Type B pancreatic cell (in vitro differentiated cells): Measurements from ENCODE around the gene NPY4R. TPM values are rescaled to one million over a fixed set of nuclear protein-coding genes. Genes with fewer than 3 reads are reported as not detected.
"Not testable (repeated sequence)": the region's sequence is repeated elsewhere in the genome, so short reads cannot be mapped to it uniquely, and the experiment has no call there.

Experiments
- DNase-seq: peaks from one replicate; pipeline ENCODE4 v3.0.0; 2021; ENCODE audit warnings: mixed read lengths; ENCODE audit not compliant: unreplicated experiment; ENCODE audit errors: extremely low spot score
- H3K27ac Mint-ChIP-seq: 2 replicates; pipeline ENCODE4 v1.8.0; 2021; ENCODE audit warnings: mild to moderate bottlenecking, mixed read lengths
- H3K27me3 Mint-ChIP-seq: 2 replicates; pipeline ENCODE4 v1.8.0; 2021; ENCODE audit warnings: mixed read lengths
- H3K36me3 Mint-ChIP-seq: 2 replicates; pipeline ENCODE4 v1.8.0; 2021; ENCODE audit warnings: mixed read lengths
- H3K4me1 Mint-ChIP-seq: one replicate; pipeline ENCODE4 v1.8.0; 2021; ENCODE audit warnings: mixed read lengths; ENCODE audit not compliant: unreplicated experiment
- H3K4me3 Mint-ChIP-seq: 2 replicates; pipeline ENCODE4 v1.8.0; 2021; ENCODE audit warnings: mild to moderate bottlenecking, mixed read lengths
- H3K9me3 Mint-ChIP-seq: 2 replicates; pipeline ENCODE4 v1.8.0; 2021; ENCODE audit warnings: mixed read lengths
- long read RNA-seq: library from polyadenylated mRNA; unstranded; transcript quantifications from one replicate; pipeline ENCODE4 v2.0.0, GENCODE V29; 2020
- total RNA-seq: library from RNA; stranded (reverse); gene quantifications from 2 replicates; pipeline ENCODE4 v1.2.1, GENCODE V29; 2021; ENCODE audit warnings: low replicate concordance
- TF ChIP-seq, protein P1 (sequence below): fragments of 200-600 bp; sonication (generic); conservative IDR thresholded peaks from 2 replicates; pipeline ENCODE4 v1.5.0; 2021; ENCODE audit warnings: antibody characterized with exemption, mild to moderate bottlenecking

Gene NPY4R
- 0.24 and 0.43 TPM in 2 replicates for total RNA-seq
- long read RNA-seq = 0 reads

DNA sequence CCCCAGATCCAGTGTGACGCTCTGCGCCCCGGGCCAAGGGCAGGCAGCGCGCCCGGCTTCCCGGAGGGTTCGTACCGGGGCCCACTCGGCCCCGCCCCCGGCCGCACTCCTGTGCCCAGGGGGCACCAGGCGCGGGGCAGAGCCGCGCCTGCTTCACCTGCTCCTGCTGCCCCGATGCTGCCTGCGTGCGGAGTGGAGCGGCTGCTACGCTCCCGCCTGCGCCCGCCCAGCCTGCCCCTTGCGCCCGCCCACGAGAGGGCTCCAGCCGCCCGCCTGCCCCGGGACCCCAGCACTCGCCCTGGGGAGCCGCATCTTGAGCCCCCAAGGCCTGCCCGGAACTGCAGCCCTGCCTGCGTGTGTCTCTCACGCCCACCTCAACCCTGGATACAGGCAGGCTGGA, at the start of gene NPY4R:
TSS of gene NPY4R (minus strand) at position 194 of the 400 bp plus-strand sequence. CDS start 3,323 bp downstream, outside the sequence.
- H3K27ac Mint-ChIP-seq = not testable (repeated sequence)

GRCh38 chr10:46515366-46515765, 49.6 kb upstream of the NPY4R start:
- no peaks in the 10 kb centered on the region for H3K36me3 Mint-ChIP-seq
- H3K9me3 Mint-ChIP-seq = no peaks in the 10 kb centered on the region
- H3K27ac Mint-ChIP-seq = no peak overlapping the region
- no peak overlapping the region for H3K4me3 Mint-ChIP-seq
- TF ChIP-seq, protein P1, sequence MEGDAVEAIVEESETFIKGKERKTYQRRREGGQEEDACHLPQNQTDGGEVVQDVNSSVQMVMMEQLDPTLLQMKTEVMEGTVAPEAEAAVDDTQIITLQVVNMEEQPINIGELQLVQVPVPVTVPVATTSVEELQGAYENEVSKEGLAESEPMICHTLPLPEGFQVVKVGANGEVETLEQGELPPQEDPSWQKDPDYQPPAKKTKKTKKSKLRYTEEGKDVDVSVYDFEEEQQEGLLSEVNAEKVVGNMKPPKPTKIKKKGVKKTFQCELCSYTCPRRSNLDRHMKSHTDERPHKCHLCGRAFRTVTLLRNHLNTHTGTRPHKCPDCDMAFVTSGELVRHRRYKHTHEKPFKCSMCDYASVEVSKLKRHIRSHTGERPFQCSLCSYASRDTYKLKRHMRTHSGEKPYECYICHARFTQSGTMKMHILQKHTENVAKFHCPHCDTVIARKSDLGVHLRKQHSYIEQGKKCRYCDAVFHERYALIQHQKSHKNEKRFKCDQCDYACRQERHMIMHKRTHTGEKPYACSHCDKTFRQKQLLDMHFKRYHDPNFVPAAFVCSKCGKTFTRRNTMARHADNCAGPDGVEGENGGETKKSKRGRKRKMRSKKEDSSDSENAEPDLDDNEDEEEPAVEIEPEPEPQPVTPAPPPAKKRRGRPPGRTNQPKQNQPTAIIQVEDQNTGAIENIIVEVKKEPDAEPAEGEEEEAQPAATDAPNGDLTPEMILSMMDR = no peak
- H3K27me3 Mint-ChIP-seq = no peaks in the 10 kb centered on the region
- DNase-seq = no peak
- H3K4me1 Mint-ChIP-seq = no peaks in the 10 kb centered on the region

More for the DNA sequence above, at the start of gene NPY4R:
- H3K36me3 Mint-ChIP-seq, H3K4me1 Mint-ChIP-seq, H3K9me3 Mint-ChIP-seq, H3K27me3 Mint-ChIP-seq, DNase-seq, H3K4me3 Mint-ChIP-seq: not testable (repeated sequence)

DNA sequence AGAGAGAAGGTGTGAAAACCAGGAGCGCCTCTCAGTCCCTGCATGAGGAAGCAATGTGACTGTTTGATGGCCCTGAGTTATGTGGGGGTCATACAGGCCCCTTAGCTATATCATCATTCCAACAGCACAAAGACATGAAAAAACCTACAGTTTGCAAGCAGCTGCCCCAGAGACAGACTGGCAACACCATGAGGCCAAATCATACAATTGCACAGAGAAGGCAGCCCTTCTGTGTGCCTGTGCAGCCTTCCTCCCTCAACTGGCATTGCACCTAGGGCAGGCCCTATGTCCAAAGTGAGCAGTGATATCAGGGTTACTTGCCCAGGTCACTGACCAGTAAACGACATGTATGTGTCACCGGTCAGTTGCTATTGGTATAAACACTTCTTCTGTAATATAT, 49.1 kb upstream of the NPY4R start:
- no peak for DNase-seq
- Mint-ChIP-seq H3K27me3 (no peaks in the 10 kb centered on the region), H3K27ac (no peak overlapping the region), H3K4me3 (no peak overlapping the region), H3K36me3 (no peaks in the 10 kb centered on the region), H3K4me1 (no peaks in the 10 kb centered on the region), H3K9me3 (no peaks in the 10 kb centered on the region)
- TF ChIP-seq, protein P1 = no peak

DNA sequence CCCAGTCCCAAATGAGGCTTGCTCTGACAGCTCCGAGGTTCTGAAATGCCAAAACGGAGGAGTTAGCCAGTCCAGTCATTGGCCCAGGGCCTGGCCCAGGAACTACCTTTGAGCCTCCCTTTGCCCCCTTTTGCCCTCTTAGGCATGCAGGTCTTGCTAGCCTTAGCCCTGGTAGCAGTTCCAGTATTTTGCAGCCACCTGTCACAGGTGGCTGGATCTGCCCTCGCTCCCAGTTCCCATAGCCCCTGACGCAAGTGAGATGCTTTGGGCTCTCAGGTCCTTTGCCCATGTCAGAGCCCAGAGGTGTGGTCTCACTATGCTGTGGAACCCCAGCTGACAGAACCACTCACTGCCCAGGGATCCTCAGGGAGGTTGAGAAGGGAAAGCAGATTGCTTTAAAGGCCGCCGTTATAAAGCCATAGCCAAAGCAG, 48.7 kb upstream of the NPY4R start:
- no peaks in the 10 kb centered on the region for H3K36me3 Mint-ChIP-seq
- no peak overlapping the region for H3K27ac Mint-ChIP-seq
- TF ChIP-seq, protein P1 = no peak
- H3K27me3 Mint-ChIP-seq = no peaks in the 10 kb centered on the region
- H3K4me1 Mint-ChIP-seq = no peaks in the 10 kb centered on the region
- H3K4me3 Mint-ChIP-seq = no peak overlapping the region
- no peaks in the 10 kb centered on the region for H3K9me3 Mint-ChIP-seq
- peak; percentile 68 for DNase-seq

- H3K27ac Mint-ChIP-seq, DNase-seq, H3K4me3 Mint-ChIP-seq, H3K4me1 Mint-ChIP-seq, H3K36me3 Mint-ChIP-seq, H3K9me3 Mint-ChIP-seq, H3K27me3 Mint-ChIP-seq: not testable (repeated sequence)
Measured at GRCh38 chr10:46513333-46513732, 47.6 kb upstream of the NPY4R start.

DNA sequence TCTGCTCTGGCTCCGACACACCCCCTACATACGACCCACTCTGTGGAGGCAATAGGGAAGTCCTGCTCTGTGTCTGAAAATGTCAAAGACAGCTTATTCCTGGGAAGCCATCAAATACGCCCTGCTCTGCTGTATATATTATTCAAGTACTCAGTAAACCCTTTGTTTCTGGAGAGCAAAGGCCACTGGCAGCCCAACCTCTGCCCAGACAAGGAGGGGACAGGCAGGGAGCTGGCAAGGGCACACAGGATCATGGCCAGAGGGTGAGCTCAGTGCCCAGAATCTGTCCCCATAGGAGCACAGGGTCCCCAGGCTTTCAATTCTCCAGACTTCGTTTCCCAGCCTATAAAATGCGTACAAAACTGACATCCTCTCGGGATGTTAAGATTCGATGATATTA, 47.0 kb upstream of the NPY4R start:
- not testable (repeated sequence) for H3K27ac Mint-ChIP-seq, DNase-seq, H3K27me3 Mint-ChIP-seq, H3K4me1 Mint-ChIP-seq, H3K9me3 Mint-ChIP-seq, H3K36me3 Mint-ChIP-seq, H3K4me3 Mint-ChIP-seq

GRCh38 chr10:46512002-46512401, 46.2 kb upstream of the NPY4R start:
- not testable (repeated sequence) for H3K36me3 Mint-ChIP-seq, H3K4me1 Mint-ChIP-seq, DNase-seq, H3K27ac Mint-ChIP-seq, H3K27me3 Mint-ChIP-seq, H3K4me3 Mint-ChIP-seq, H3K9me3 Mint-ChIP-seq

GRCh38 chr10:46499990-46500389, 34.2 kb upstream of the NPY4R start:
- H3K36me3 Mint-ChIP-seq, DNase-seq, H3K4me3 Mint-ChIP-seq, H3K27me3 Mint-ChIP-seq, H3K27ac Mint-ChIP-seq, H3K9me3 Mint-ChIP-seq, H3K4me1 Mint-ChIP-seq: not testable (repeated sequence)

- H3K4me1 Mint-ChIP-seq, H3K27ac Mint-ChIP-seq, H3K4me3 Mint-ChIP-seq, H3K9me3 Mint-ChIP-seq, DNase-seq, H3K36me3 Mint-ChIP-seq, H3K27me3 Mint-ChIP-seq: not testable (repeated sequence)
Measured at GRCh38 chr10:46498985-46499703, 33.4 kb upstream of the NPY4R start.

DNA sequence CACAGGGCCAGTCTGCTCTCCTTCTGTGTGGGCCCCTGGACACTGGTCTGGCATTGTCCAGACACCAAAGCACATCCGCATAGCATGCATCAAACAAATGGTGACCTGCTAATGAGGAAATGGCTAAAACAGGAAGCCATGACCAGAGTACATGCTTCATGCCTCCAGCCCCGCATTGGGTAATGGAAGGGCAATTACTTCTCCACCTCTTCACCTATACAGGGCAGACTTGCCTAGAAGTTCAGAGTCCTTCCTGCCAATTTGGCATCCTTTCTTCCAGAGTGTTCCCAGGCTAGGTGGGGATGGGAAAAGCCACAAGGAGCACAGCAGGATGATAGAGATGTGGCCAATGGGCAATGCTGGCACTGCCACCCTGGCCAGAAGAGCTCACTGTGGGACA, 32.1 kb upstream of the NPY4R start:
- not testable (repeated sequence) for H3K27me3 Mint-ChIP-seq, DNase-seq, H3K9me3 Mint-ChIP-seq, H3K4me3 Mint-ChIP-seq, H3K27ac Mint-ChIP-seq, H3K36me3 Mint-ChIP-seq, H3K4me1 Mint-ChIP-seq

- H3K27ac Mint-ChIP-seq, H3K4me1 Mint-ChIP-seq, H3K27me3 Mint-ChIP-seq, DNase-seq, H3K36me3 Mint-ChIP-seq, H3K4me3 Mint-ChIP-seq, H3K9me3 Mint-ChIP-seq: not testable (repeated sequence)
Measured at GRCh38 chr10:46497401-46497800, 31.6 kb upstream of the NPY4R start.
